Upper lobe of left lung (tissue), 4 donors: ENCODE results near the gene EYA4.

Experiments
- CTCF ChIP-seq, 6 experiments: fragments of 450-650 bp in 4 of 6; fragments of 200-600 bp in 2 of 6; sonication (generic) in 2 of 6; IDR thresholded peaks; one replicate each; pipeline ENCODE4 v1.5.1; 2016 to 2019; ENCODE audit warnings: antibody characterized with exemption in 6 of 6
- POLR2AphosphoS5 ChIP-seq, 2 donors: sonication (generic); formaldehyde crosslinking; IDR thresholded peaks; one replicate each; pipeline ENCODE4 v1.5.1; 2017; ENCODE audit warnings: antibody characterized with exemption in 2 of 2

- TF ChIP-seq POLR2AphosphoS5 (IDR thresholded peaks at IDR 0.05) (no peak), CTCF (IDR thresholded peaks at IDR 0.05) (no peak)
Observed at GRCh38 chr6:133548423-133549159, 307.4 kb downstream of the EYA4 start.
